NCI-H82 treated with DMSO at 0.1 percent for 48 hours (cell line): Measurements from ENCODE around the gene INSRR.

ENCODE experiments used
- DNase-seq: peaks from one replicate; lab custom pipeline; 2025; ENCODE audit not compliant: unreplicated experiment; lab: John Stamatoyannopoulos, UW

Gene INSRR

DNA sequence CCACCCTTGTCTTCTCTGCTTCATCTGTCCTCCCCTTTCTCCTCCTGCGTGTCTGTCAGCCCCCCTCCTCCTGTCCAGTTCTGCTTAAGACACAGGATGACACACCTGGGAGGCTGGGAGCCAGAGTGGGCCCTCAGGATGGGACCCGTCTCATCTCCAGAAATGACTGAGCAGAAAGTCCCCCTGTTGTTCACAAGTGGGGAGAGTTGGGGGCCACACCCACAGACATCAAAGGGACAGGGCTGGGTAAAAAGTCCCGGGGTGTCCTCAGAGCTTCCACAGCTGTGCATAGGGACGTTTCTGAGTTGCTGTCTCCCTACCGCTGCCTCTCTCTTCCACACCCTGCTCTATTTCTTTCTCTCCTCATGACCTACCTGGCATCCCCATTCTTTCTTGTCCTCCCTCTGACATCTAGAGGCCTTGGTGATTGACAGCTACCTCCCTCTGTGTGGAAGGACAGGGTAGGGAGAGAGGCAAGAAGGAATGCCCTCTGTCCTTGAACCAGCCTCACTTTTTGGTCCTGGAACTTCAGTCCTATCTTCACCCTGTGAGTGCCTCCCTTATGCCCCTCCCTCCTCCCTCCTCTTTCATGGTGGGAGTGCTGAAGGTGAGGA is 22.8 kb downstream of the INSRR start:
- DNase-seq, result no peak

DNA sequence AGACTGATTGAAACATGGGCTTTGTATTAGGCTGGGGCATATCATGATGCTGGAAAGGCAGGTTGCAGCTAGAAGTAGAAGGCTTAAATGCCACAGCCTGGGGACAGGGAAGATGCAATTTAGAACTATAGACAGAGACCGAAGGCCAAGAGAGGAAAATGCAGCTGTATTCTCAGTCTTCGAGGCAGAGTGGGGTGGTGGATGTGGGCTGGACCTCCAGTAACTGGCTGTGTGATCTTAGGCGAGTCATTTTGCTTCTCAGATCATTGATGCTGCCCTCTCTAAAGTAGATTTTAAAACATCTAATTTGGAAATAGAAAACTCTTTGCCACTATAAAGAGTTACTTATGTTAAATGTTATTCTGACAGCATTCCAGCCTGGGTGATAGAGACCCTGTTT is 24.6 kb downstream of the INSRR start:
- DNase-seq, result no peak

DNA sequence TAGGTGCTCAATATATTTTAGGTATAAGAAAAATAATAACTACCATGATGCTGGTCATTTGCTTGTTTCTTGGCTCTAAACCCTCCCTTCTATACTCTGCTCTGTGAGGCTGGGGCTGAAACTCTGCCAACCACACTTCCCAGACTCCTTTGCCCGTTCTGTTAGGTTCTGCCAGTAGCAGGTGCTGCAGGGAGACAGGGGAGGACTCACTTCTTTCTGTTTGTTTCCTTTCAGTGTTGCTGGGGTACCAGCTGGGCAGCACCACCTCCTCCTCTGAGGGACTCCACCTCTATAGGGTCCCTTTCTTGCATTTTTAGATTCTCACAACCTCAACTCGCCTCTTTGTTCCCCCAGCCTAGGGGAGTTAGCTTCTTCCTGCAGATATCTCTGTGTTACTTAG is 25.3 kb downstream of the INSRR start:
- no peak for DNase-seq

DNA sequence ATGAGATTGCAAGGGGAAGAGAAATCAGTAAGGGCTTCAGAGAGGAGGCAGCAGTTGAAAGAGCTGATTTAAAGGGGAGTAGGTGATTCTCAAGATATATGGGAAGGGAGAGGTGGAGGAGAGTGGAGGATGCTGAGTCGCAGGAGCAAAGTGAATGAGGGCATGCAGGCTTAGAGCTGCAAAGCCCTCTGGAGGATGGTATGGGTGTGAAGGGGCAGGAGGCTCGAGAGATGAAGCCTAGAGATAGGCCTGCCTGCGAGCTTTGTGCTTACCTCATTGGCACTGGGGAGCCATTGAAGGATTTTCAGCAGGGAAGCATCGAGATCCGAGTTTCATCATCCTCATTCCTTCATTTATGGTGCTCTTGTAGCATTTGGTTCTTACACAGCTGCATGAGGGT is 26.5 kb downstream of the INSRR start:
- DNase-seq, result no peak

DNA sequence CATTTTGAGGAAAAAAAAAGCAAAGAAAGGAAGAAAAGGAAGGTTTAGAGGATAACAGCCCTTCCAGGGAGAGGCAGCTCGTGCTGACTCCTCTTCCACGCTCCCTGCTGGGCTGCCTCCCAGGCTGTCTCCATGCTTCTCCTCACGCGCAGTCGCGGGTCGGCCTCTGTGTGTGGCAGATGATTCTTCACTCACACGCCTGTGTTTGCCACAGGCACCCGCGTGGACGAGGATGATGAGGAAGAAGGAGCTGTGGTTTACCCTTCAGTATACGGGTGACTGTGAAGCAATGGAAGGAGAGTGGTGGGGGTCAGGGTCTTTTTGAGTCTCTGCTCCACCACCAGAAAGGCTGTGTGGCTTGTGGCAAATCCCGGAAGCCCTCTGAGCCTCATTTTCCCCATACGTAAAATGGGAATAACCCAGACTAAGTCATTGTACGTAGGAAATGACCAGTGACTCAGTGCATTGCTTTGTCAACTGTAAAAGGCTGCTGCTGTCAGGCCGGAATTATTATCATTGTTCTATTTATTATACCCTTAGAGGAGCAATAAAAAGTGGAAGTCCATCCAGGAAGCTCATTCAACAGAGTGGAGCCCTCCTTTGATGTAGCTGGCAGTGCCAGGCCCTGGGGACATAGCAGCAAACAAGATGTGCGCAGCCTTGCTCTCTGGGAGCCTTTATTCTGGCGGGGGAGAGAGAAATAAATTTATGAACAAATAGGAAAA is 30.4 kb downstream of the INSRR start:
- no peak for DNase-seq

DNA sequence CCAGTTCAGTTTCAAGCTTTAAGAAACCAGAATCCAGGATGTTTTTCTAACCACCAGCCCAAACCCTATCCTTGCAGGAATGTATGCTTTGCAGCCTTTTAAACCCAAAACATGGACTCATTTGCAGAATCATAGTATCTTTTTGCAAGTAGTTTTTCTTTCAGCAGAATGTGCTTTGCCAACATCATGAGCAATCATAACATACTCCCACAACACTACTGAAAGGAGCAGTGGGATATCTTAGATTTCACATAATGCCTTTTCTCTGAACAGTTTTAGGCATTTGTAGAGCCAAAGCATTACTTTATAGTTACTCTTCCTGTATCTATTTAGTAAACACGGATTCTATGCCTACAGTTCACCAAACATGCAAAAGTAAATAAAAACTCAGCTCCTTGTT is 32.3 kb downstream of the INSRR start:
- no peak for DNase-seq

DNA sequence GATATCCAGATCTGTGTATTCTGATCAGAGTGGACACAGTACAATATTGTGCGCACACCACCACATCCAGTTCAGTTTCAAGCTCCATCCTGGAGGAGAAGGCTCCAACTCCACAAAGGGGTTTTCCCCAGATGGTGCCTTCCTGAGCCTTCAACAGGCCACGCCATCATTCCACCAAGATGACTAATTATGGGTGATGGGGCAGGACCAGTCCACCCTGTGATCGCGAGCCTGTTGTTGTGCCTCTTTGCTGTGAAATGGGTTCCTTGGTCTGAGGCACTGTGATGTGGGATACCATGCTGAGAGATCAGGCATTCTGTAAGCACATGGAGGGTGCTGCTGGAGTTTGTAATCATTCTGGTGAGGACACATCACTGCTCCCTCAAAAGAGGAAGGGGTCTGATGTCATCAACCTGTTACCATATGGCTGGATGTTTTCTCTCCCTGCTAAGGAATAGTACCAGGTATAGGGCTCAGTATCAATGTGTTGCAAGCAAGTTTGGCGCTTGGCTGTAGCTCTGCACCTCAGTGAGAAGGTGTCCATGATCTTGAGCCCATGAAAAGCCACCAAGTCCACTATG is 35.6 kb downstream of the INSRR start:
- no peak for DNase-seq

DNA sequence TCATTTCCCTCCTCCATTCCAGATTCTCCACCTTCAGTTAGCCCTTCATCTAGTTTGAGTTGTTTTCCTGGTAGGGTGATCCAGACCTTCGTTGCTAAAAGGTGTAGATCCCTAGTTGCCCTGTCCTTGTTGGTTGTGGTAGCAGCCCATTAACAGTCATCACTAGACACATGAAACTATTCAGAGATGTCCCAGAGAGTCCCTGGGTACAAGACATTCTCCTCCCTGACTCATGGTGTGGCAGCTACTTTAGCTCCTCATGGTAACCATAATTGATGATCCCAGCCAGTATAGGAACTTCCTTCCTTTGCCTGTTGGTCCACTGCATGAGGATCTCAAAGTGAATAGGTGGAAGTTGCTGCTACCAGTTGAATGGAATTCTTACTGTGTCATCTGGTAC is 36.2 kb downstream of the INSRR start:
- DNase-seq, result no peak

DNA sequence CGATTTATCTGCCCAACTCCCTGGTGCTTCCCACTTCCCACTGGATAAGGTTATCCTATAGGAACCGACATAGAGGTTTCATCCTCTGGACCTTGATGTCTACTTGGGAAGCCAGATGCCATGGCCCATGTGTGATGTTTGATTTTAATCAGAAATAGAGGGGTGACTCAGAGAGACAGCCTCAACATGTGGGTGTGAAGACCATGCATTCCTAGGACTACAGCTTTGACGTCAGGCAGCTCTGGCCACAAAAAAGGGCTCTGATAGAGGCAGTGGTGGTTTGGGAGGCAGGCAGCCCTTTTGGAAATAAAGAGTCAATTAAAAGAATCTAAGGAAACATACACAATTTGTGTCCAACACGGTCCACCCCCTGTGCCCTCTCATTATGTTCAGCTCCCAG is 37.1 kb downstream of the INSRR start:
- no peak for DNase-seq

DNA sequence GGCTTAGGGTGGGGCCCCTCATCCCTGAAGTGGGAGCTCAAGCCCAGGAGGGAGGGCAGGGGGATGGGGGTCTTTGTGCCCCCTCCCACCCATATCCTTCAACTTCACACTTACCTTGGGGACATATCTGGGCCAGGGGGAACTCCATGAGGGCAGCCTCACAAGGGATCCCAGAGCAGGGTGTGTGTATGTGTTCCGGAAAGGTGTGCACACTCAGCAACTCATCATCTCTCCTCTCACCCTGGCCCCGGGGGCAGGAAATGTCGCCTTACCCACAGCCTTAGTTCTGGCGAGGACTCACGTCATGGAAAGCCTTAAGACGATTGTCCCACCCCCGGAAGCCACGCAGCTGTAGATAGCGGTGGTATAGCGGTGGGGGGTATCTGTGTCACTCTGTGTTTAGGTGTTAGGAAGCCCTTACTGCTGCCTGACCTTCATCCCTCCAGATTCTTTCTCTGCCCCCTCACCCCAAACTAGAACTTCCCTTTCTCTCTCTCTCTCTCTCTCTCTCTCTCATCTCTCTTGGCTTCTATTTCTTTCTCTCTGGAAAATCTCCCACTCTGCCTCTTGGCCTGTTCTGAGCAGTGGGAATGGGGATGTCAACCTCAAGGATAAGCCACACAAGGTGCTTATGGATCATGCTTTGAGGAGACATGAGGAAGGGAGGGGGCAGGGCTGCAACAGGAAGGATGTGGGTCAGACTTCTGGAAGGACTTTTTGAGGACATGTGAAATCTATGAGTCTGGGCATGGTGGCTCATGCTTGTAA is 42.2 kb downstream of the INSRR start, which contains the start of gene SH2D2A:
Gene SH2D2A, minus strand, starts transcription at position 288 of the 768 bp plus-strand sequence. Its CDS starts 140 bp downstream, at position 148.
- no peak for DNase-seq

DNA sequence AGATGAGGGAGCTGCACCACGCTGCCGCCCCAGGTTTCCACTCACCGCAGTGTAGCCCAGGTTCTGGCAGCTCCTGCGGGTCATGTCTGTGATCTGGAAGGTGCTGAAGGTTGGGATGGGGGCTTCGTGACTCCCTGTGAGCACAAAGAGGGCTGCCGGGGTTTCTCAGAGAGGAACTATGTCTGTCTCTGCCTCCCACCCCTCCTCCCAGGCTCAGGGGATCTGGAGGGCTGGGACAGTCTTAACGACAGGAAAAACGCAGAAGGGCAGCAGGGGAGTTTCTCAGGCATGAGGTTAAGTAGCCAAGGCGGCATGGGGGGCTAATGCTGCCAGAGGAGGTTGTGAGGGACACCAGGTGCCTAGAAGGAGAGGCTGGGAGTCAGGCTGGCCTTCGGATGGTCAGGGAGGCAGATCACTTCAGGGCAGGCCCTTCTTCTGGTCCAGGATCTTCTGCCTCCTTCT is 42.9 kb downstream of the INSRR start:
- DNase-seq, result no peak

DNA sequence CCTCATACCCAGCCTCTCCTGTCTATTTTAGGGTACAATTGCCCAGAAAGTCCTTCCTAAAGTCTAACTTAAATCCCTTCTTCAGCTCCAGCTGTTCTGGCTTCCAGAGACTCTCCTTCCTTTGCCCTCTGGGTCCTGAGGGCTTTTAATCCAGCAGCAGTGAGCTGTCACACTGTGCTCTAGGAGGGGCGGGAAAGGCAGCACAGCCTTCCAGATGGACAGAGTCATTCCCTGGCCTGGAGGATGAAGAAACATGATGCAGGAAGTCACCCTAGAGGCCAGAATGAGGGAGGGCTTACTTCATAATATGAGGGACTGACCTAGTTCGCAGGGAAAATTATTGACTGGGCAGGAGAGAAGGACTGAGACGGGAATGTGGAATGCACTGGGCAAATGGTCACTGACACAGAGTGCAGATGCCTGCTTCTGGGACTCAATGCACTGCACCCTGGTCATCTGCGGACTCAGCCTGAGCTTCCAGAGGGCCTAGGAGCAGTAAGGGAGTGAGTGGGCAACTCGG is 43.5 kb downstream of the INSRR start:
- peak; percentile 68 for DNase-seq

DNA sequence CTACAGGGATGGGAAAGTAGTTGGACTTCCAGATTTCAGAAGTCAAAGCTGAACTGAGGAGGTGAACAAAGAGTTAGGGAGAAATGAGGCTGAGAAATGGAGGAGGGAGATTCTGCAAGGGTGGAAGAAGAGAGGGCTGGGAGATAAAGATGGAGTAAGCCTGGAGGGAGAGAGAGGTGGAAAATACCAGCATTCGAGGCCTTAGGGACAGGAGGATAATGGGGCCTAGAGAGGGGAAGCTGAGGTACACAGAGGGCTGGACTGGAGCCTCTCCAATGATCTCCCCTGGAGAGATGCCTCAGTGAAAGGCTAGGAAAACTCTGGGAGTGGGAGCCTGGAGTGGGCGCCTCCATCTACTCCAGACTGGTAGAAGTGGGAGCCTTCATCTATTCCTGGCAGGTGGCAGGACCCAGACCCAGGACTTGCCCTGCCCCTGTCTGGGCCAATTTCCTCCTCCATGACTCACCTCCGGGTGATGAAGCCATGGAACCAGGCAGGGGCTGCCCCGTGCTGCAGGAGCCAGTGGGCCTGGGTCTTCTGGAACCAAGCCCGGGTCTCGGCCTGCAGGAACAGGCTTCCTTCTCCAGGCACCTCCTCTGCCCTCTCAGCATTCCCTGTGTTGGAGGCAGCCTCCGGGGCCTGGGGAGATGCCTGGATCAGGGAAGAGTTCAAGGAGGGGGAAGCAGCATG is 44.2 kb downstream of the INSRR start:
- DNase-seq, result no peak

DNA sequence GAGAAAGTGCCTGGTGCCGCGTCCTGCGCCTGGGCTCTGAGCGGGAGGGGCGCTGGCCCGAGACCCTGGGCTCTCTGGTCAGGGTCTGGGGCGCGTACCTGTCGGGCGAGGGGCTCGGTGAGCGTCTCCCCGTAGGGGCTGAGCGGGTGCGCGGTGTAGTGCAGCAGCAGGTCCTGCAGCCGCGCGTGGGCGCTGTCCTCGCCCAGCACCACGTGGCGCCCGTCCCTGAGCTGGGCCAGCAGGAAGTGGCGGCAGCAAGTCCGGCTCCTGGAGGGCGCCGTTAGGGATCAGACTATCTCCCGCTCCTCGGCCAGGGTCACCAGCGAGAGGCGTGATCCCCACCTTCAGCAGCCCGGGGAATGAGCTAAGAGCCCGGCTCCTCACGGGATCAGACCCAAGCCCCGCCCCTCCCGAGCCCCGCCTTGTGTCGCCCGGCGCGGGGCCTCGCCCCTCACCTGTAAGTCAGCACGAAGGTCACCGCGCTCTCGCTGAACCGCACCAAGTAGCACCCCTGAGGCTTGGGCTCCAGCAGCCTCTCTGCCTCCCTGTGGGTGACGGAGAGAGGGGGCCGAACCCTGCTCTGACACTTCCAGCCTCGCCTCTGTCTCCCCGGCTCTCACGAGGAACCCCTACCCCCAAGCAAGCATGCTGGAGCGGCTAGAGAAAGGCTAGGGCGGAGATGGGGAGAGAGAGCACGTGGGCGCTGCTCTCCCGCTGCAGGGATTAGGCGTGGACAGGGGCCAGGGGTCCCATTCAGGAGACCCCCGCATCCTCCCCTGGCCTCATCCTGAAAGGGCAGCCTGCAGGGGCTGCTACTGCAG is 45.0 kb downstream of the INSRR start:
- DNase-seq, result peak; percentile 67

DNA sequence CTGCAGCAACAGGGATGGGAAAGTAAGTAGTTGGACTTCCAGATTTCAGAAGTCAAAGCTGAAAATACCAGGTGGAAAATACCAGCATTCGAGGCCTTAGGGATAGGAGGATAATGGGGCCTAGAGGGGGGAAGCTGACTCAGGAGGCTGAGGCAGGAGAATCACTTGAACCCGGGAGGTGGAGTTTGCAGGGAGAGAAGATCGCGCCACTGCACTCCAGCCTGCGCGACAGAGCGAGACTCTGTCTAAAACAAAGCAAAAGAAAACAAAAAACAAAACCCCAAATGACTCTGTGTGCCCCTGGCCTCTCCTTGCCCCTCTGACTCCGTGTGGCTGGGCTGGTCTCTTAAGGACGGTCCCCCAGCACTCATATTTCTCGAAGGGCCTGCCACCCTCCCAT is 45.6 kb downstream of the INSRR start:
- no peak for DNase-seq

DNA sequence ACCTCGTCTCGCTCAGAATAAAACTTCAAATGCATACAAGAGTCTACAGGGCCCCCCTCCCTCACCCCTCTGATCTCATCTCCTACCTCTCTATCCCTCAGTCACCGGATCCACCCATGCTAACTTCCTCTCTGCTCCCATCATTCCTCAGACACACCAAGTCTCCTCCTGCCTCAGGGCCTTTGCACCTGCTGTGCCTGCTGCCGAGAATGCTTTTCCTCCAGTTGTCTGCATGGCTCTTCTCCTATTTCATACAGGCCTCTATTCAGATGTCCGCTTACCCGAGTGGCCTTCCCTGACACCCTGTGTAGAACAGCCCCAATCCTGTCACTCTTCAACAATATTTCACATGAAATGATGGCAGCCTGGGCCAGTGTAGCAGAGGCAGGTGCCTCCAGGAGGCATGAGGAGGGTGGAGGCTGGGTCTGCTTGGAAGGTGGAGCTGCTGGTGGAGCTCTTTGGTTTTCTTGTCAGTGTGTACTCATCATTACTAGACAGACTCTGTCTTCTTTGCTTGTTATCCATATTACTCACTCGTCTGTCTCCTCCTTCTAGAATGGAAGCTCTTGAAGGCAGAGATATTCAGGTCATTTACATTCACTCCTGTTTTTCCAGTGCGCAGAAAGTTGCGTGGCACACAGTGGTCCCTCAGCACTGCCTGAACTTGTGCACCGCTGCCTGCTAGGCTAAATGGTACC is 46.5 kb downstream of the INSRR start:
- DNase-seq, result no peak

DNA sequence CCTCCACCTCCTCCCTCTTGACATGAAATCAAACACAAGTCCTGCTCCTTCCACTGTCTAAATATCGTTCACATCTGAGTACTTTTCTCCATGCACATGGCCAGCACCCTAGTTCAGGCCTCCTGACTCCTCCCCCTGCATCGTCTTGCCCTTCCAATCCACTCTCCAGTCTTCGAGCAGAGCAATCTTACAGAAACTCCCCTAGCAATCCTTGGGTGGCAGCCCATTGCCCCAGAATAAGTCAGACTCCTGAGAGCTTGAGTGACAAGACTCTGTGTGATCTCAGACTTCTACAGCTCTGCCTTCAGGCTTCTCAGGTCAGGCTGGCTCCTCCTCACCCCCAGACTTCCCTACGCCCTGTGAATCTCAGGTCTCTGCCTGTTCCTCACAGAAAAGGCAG is 47.7 kb downstream of the INSRR start:
- peak; percentile 40 for DNase-seq

DNA sequence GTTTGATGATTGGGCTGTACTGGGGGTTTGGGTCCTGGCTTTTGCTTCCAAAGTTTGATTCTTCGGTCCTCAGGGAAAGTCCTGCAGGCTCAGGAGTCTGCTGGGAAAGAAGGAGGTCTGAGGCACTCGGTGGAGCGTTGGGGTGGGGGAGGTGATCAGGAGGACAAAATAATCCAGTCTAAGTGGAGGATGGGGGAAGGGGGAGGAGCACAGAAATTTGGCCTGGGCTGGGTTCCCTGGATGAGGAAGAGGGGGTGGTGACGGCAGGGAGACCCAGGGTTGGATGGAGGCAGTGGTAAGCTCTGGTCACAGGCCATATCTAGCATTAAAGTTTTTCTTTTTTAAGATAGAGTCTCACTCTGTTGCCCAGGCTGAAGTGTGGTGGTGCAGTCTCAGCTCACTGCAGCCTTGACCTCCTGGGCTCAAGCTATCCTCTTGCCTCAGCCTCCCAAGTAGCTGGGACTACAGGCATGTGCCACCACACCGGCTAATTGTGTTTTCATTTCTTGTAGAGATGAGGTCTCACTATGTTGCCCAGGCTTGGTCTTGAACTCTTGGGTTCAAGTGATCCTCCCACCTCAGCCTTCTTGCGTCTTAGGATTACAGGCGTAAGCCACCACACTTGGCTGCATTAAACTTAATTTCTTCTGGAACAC is 49.1 kb downstream of the INSRR start:
- peak; percentile 72 for DNase-seq

DNA sequence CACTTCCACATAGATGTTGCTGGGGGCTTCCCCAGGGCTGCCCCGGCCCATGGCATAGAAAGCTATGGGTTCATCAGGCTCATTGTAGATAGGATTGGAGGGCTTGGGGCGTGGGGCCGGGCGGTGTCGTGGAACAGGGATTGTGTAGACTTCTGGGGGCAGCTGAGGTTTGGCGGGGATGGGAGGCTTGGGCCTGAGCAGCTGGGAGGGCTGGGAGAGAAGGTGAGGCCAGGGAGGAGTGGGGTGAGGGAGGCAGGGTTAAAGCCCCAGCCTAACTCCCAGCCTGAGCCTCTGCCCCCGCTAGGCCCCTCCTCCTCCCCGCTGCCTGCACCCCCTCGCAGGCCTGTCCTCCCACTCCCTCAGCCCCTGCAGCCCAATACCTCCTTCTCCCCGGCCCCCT is 49.6 kb downstream of the INSRR start:
- DNase-seq, result peak; percentile 68
